Activated naive CD4-positive, alpha-beta T cell treated with Interleukin-2 at 50 U/mL for 16 hours (primary cell): ENCODE measurements around the gene ADAT1.
A peak's percentile ranks its signal among the peaks of the same experiment; 100 is the strongest.

Source experiments
- DNase-seq: peaks from one replicate; pipeline ENCODE4 v3.0.0-alpha.2; 2020

ADAT1 gene

DNA sequence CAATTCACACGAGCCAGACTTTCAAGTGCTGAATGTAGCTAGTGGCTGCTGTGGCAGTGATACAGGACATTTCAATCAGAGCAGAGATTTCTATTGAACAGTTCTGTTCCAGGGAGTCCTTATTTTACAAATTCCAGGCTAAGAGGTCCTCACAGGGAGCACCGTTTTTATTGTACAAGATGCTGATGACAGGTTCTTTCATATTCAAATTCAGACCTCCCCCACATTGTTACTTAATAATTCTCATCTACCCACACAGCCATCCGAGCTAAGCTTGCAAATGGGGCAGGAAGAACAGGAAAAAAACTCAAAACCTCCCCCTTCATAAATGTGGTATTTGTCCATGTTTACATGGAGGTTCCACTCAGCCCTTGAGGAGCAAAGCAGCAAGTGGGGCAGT lies 47.1 kb downstream of the ADAT1 start:
- no peak for DNase-seq

DNA sequence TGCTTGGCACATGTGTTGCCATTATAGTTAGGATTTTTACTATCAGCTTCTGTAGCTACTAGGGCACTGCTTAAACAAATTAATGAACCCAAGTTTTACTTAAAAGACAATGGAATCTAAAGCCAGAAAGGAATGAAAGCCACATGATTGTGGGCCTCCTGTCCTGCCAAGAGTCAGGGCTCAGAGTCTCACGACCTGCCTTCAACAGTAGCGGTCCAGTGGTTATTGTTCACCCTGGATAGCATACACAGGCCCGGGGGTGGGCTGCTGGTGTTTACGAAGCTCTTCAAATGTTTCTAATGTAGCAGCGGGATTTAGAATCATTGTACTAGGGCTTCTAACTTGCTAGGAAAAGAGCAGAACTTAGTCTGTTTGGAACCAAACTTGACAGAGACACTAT lies 49.1 kb downstream of the ADAT1 start:
- DNase-seq, result no peak

DNA sequence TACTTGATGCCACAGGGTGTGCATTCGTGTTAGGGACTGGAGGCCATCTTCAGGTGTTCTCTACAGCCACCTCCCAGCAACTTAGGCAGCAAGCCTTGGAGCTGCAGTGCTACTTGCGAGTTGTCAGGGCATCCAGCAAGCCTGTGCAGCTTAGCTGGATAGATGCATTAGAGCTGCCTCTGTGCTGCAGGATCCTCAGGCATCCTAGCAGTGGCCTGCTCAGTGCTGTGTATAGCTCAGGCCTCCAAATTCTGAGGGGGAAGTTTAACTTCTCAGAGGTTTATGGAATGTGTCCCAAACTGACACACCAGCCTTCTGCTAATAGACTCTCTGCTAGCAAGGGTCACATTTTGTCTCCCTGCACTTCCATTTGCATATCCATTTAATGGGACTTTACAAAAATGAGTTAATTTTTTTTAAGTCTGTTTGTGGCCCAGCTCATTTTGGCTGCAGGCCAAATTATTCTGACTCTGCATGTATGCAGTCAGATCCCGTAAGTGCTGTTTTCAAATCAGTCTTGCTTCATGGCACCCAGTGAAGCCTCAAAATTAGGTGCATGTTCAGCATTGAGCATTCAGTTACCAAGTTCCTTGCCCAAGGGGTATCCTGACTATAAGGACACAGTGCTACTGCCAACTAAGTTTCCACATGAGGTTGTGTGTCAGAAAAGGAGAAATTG lies 50.1 kb downstream of the ADAT1 start:
- DNase-seq, result no peak

DNA sequence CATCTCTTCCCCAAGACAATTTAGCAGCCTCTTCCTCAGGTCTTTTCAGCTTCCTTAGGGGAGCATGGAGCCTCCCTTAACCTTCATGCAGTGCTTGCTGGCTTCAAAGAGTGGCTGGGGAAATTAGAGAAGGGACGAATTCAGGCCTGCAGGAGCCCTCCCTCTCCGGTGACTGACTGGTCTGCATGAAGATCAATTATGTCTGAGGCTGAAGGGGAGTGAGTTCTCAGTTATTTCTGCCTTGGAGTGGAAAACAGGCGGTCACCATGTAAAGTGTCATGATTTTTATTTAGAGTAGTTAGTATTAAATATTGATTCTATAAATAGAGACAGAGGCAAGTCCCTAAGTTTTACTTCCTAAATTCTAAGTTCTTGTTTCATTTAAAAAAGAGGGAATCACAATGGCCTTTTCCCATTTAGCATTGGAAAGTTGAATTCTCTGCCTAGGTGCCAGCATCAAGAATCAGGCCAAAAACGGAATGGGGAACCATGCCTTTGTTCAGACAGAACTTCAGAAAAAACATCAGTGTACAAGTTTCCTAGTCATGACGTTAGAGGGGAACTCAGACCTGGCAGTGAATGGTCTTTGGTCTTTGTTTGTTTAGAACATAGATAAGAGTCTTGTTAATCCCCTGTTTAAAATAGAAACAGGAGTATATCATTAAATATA lies 52.5 kb downstream of the ADAT1 start:
- no peak for DNase-seq

DNA sequence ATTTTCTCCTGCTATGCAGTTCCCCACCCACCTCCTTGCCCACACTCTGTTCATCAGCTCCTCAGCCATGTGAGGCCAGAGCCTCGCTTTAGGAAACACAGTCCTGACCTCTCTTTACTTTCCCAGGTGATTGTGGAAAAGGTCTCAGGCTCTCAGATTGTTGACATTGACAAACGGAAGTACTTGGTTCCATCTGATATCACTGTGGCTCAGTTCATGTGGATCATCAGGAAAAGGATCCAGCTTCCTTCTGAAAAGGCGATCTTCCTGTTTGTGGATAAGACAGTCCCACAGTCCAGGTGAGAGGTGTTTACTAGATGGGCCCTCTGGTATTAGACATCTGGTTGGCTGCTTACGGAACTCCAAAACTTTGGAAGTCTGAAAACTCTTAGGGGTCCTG lies 55.2 kb downstream of the ADAT1 start:
- DNase-seq, result no peak

DNA sequence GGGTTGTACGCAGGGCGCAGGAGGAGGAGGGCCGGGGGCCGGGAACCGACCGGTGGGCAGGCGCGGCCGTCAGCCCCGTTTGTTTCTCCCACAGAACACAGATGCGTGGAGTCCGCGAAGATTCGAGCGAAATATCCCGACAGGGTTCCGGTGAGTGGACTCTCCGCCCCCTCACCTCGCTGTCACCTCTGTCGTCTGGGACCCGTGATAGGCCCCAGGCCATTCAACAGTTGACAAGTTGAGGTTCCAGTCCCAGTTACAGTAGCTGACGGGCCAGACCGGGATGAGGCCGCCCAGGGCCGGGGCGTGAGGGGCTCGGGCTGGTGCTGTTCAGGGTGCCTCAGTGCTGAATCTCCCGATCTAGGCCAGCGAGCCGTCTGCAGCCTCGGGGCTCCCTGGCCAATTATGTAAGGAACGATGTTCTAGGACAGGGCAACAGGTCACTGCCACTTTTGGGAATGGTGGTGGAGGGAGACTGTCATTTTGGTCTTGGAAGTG lies 56.3 kb downstream of the ADAT1 start:
- peak; percentile 22 for DNase-seq

DNA sequence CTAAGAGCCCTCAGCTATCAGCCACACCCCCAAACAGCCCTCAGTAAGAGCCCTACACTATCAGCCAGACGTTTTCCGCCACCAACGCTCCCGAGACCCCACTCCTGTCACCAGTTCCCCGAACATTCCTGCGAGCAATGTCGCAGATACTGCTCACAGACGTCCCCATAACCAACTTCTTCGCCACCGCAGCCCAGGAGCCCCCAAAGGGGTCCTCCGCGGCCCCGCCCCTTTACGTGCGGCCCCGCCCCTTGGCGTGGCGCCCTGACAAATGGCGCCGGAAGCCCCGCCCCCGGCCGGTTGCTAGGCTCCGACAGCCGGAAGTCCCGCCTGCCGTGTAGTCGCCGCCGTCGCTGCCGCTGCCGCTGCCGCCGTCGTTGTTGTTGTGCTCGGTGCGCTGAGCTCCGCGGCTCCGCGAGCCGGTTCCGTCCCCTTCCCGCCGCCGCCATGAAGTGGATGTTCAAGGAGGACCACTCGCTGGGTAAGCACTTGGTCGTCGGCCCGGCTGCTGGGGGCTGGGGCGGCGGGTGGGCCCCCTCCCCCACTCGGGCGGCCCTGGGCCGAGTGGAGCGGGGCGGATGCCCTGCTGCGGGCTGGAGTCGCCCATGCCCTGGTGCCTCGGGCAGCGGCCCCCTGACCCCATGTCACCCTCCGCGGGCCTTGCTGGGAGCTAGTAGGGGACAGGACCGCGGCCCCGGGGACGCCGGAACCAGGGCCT lies 56.9 kb downstream of the ADAT1 start, which contains the start of gene GABARAPL2:
TSS of gene GABARAPL2 (plus strand) at position 340 of the 718 bp plus-strand sequence. CDS start at position 448, 108 bp downstream.
- DNase-seq, result peak; percentile 91

DNA sequence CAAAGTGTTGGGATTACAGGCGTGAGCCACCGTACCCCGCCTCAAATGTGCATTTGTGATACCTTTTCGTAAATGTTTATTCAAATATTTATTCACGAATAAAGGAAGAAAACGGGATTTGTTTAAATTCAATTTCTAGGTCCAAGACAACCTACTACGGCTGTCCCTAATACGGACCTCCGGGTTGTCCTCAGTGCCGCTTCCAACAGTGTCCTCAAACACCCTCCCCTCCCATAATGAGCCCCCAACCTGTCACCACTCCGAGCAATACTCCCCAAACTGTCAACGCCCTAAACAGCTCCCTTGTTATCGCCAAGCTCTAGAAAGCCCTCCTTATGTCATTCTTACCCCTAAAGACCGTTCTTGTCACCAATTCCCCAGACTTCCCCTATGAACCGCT lies 57.4 kb downstream of the ADAT1 start:
- no peak for DNase-seq

DNA sequence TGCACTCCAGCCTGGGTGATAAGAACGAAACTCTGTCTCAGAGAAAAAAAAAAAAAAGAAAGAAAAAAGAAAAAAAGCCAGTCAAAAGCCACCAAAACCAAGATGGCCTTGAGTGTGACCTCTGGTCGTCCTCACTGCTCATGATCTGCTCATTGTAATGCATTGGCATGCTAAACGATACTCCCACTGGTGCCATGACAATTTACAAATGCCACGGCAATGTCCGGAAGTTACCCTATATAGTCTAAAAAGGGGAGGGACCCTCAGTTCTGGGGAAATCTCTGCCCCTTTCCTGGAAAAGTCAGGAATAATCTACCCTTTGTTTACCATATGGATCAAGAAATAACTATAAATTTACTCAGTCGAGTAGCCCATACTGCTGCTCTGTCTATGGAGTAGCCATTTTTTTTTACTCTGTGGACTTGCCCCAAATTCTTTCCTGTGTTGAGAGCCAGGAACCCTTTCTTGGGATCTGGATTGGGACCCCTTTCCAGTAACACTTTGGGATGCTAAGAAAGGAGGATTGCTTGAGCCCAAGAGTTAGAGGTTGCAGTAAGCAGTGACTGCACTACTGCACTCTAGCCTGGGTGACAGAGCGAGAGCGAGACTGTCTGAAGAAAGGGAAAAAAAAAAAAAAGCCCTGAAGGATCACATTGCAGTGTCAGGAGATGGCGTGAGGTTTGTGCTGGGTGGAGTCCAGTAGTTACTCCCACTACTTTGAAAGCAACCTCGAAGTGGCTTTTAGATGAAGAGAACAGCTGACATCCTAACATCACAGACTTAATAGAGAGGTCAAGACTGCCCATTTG lies 63.3 kb downstream of the ADAT1 start:
- no peak for DNase-seq

DNA sequence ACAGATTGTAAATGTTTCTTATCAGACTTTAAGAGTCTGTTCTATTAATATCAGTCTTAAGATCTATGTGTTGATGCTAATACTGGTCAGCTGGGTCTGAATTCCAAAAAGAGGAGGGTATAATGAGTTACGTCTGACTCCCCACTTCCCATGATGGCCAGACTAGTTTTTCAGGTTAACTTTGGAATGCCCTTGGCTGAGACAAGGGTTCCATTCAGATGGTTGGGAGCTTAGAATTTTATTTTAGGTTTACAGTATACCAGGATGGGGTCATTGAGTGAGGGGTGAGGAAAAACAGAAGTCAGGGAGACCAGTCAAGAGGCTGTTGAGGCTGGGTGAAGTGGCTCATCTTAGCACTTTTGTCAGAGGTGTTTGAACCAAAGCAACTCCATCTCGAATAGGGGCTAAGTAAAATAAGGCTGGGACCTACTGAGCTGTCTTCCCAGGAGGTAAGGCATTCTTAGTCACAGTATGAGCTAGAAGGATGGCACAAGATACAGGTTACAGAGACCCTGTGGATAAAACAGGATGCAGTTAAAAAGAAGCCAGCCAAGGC lies 64.2 kb downstream of the ADAT1 start:
- no peak for DNase-seq

DNA sequence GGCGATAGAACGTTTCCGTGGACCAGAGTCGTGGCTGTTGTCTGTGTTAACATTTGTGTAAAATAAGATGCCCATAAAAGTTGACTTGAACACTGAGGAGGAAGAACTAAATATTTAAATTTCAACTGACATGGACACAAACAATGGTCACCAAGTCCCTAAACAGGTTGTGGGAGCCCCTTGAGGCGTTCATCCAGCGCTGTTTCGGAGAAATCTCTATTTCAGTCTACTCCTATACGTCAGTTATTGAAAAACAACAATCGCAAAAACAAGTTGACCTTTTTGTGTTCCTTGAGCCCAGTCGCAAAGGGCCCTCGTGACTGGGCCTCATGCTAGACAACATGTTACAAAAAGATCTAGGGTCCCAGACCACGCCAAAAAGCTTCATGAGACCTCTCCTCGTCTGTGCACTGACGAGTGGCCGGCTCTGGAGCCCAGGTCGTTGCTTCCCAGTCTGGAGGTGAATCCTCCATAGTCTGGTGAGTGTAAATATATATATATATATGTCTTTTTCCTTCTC lies 66.6 kb downstream of the ADAT1 start:
- no peak for DNase-seq

DNA sequence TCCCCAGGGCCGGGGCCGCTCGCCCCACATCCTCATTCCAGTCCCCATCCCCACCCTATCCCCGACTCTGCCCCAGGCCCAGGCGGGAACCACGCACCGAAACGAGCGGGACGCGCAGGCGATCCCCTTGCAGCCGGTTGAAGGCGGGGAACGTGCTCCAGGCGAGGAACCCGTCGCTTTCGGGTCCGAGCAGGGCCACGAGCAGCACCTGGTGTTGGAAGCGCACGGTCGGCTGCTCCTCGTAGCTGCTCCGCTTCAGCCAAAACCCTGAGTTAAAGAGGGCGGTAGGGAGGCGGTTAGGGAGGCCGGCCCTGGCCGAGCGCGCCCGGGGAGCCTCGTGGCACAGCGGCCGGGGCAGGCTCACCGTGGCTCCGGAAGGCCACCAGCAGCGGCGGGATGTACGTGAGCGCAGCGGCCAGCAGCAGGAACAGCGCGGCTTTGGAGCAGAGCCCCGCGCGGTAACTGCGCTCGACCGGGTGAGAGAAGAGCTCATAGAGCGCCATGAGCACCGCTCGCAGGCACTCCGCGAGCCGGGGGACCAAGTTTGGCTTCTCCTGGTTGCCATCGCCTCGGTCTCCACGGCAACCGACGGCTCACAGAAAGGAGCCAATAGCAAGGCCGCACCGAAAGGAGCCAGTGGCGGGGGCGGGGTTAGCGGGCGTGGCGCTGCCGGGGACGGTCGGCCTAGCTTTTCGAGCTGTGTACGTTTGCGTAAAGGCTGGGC lies 67.2 kb downstream of the ADAT1 start, which contains the start of gene TMEM231:
TSS of gene TMEM231 (minus strand) at position 546 of the 724 bp plus-strand sequence. CDS start at position 503, 43 bp downstream.
- peak; percentile 98 for DNase-seq

DNA sequence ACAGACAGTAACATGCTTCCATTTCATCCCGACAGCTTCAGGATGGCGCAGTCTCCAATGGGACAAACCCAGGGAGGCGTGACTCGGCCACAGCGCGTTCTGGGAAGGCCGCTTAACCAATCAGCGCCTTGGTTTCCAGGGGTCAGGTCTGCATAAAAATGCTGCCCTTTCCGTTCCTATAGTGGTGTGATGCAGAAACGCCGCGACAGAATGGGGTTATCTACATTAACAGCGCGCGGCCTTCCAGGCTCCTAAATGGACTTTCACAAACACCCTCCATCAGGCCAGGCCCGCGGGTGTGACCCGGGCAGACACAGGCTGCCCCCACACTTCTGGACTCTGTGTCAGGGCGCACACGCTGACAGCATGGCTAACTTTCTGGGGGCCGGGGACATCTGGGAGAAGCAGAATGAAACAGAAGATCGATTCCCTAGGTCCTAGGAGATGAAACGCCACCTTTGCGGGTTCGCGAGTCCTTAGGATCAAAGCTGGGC lies 67.8 kb downstream of the ADAT1 start:
- DNase-seq, result no peak

DNA sequence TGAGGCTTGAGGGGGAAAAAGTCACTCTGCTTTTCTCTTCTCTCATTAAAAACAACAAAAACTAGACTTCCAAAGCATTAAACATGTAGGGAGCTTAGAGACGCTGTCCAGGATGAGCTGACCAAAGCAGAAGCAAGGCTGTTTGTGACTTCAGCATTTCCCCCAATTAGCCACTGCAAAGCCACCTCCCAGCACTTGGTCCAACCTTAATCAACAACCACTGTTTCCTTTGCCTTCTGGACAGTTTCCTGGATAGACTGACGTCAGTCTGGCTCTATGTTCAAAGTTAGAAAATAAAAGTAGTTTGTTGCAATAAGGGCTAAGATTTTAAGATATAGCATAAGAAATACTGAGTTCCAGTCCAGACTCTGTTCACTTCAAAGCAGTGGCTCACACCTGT lies 70.1 kb downstream of the ADAT1 start:
- no peak for DNase-seq

DNA sequence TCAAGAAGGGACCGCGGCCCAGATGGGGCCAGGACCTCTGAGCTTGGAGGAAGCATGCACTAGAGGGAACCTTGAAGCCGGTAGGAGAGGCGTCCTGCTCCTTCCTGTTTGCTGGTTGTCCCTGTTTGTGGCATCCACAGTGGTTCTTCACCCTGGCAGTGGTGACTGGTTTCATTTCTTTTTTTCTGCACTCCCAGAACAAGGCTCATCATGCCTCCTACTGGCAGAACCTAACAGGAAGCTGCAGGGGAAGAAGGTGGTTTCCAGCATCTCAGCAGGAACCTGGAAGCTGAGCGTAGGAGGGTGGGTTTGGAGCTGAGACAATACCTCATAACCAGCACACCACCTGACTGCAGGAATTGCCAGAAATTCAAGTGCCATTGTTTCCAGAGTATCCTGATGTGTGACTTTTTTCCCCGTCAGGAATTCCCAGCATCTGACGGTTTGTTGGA lies 72.8 kb downstream of the ADAT1 start:
- DNase-seq, result peak; percentile 12
